Naive thymus-derived CD4-positive, alpha-beta T cell (primary cell): ENCODE measurements around the gene MRPL24. TPM values are rescaled to one million over a fixed set of nuclear protein-coding genes. Genes with fewer than 3 reads are reported as not detected.

Source experiments
- ATAC-seq: fragments of 150-1000 bp; cut with Tn5 transposase; 2 replicates; pipeline ENCODE4 v1.10.0; 2021; ENCODE audit warnings: mild to moderate bottlenecking, moderate library complexity
- CTCF ChIA-PET: fragments of 350-600 bp; sonication (Branson Sonifier 250); formaldehyde crosslinking; loops from one replicate; lab custom pipeline; 2021; ENCODE audit warnings: antibody characterized with exemption; lab: Charles Lee
- POLR2A ChIA-PET: fragments of 350-600 bp; sonication (Branson Sonifier 250); formaldehyde crosslinking; loops from one replicate; lab custom pipeline; 2021; ENCODE audit warnings: antibody characterized with exemption, inconsistent platforms; lab: Charles Lee
- DNase-seq, 9 donors: peaks; one replicate each; pipeline versions ENCODE4 v3.0.0 to v3.0.0-alpha.2; 2020 to 2022; ENCODE audit warnings: mixed read lengths in 1 of 9
- H3K27ac ChIP-seq: one replicate; pipeline ENCODE4 v1.7.0; 2013; ENCODE audit warnings: mild to moderate bottlenecking, low read depth, low read length, moderate library complexity
- H3K27me3 ChIP-seq, 2 donors: one replicate each; pipeline ENCODE4 v1.7.0; 2013; ENCODE audit warnings: low read length in 2 of 2, mild to moderate bottlenecking in 2 of 2, moderate library complexity in 2 of 2; ENCODE audit not compliant: control insufficient read depth in 2 of 2, insufficient read depth in 2 of 2
- H3K36me3 ChIP-seq, 3 experiments: 1 replicate in 2 of 3; 2 replicates in 1 of 3; pipeline ENCODE4 v1.7.0; 2013; ENCODE audit warnings: low read length in 3 of 3, mild to moderate bottlenecking in 3 of 3, moderate library complexity in 1 of 3; ENCODE audit not compliant: insufficient read depth in 3 of 3, control insufficient read depth in 2 of 3
- H3K4me1 ChIP-seq, 2 donors: one replicate each; pipeline ENCODE4 v1.7.0; 2013; ENCODE audit warnings: low read length in 2 of 2, mild to moderate bottlenecking in 2 of 2, moderate library complexity in 1 of 2; ENCODE audit not compliant: control insufficient read depth in 2 of 2, insufficient read depth in 2 of 2
- H3K4me3 ChIP-seq: 2 replicates; pipeline ENCODE4 v1.7.0; 2013; ENCODE audit warnings: mild to moderate bottlenecking, low read length
- H3K9me3 ChIP-seq, 3 experiments: 1 replicate in 2 of 3; 2 replicates in 1 of 3; pipeline ENCODE4 v1.7.0; 2013; ENCODE audit warnings: low read length in 3 of 3; ENCODE audit not compliant: control insufficient read depth in 2 of 3
- H3K27ac Mint-ChIP-seq, 9 donors: one replicate each; pipeline ENCODE4 v1.8.0; 2020 to 2022; ENCODE audit warnings: mixed read lengths in 9 of 9, mild to moderate bottlenecking in 8 of 9, moderate library complexity in 5 of 9, inconsistent platforms in 2 of 9
- H3K27me3 Mint-ChIP-seq, 5 donors: one replicate each; pipeline ENCODE4 v1.8.0; 2021 to 2022; ENCODE audit warnings: mixed read lengths in 5 of 5, mild to moderate bottlenecking in 1 of 5
- H3K36me3 Mint-ChIP-seq, 5 donors: one replicate each; pipeline ENCODE4 v1.8.0; 2020 to 2022; ENCODE audit warnings: mixed read lengths in 5 of 5, mild to moderate bottlenecking in 3 of 5, inconsistent platforms in 1 of 5
- H3K4me1 Mint-ChIP-seq, 7 donors: one replicate each; pipeline ENCODE4 v1.8.0; 2020 to 2022; ENCODE audit warnings: mixed read lengths in 7 of 7, mild to moderate bottlenecking in 3 of 7, inconsistent platforms in 1 of 7
- H3K4me3 Mint-ChIP-seq, 10 donors: one replicate each; pipeline ENCODE4 v1.8.0; 2020 to 2022; ENCODE audit warnings: mild to moderate bottlenecking in 10 of 10, mixed read lengths in 10 of 10, moderate library complexity in 6 of 10, inconsistent platforms in 2 of 10
- H3K9me3 Mint-ChIP-seq, 11 donors: one replicate each; pipeline ENCODE4 v1.8.0; 2020 to 2022; ENCODE audit warnings: mixed read lengths in 11 of 11, mild to moderate bottlenecking in 4 of 11, inconsistent platforms in 1 of 11, moderate library complexity in 1 of 11
- intact Hi-C, 2 donors: fragments of 100-400 bp; cut with micrococcal nuclease; formaldehyde crosslinking; loops; one replicate each; pipeline ENCODE4 v1.15.1; 2023
- polyA plus RNA-seq, 2 donors: library from polyadenylated mRNA; unstranded; fragments of 300-500 nt; fragmentation: Illumina TruSeq; gene quantifications; one replicate each; pipeline ENCODE4 v1.2.3, GENCODE V29; 2021
- total RNA-seq, 6 experiments: library from RNA in 5 of 6; stranded (reverse) in 5 of 6; gene quantifications; 1 replicate in 5 of 6; 2 replicates in 1 of 6; pipeline ENCODE4 v1.2.3 and lab custom pipeline; 2021 to 2026

MRPL24 gene
- total and polyA plus RNA-seq, 7 experiments from 2014 or later = 19.1 to 98.0 (median 49.2) TPM

GRCh38 chr1:156727926-156728598 is 12.8 kb downstream of the MRPL24 start, which contains the start of gene METTL25B:
Gene METTL25B (plus strand): TSS chr1:156728469. CDS start chr1:156729105, 636 bp downstream.
- DNase-seq (peak in 3 of 9 donors; percentile 71 to 83 (median 76)), ATAC-seq (peak; percentile 70)
- H3K27me3 ChIP-seq = no peaks in the 10 kb centered on the region
- H3K36me3 ChIP-seq = peaks cover 9 to 28% (median 12%) of the 10 kb centered on the region in 3 experiments
- CTCF ChIA-PET = interaction anchor here (0.6 to 6.9 kb wide), 14 partner anchors 9 to 237 kb away, joined by 3 to 234 read pairs (median 4); partner anchors contain the start of genes CRABP2, HDGF, INSRR and MRPL24
- Mint-ChIP-seq H3K4me1 (peaks cover 20 to 42% (median 27%) of the 10 kb centered on the region in 7 donors), H3K27ac (peak within 1 kb of the TSS in 4 of 9 donors; percentile 94 to 99 (median 98)), H3K27me3 (no peaks in the 10 kb centered on the region), H3K4me3 (no peak within 1 kb of the TSS), H3K9me3 (no peaks in the 10 kb centered on the region), H3K36me3 (peaks cover 13 to 22% (median 19%) of the 10 kb centered on the region in 5 donors)
- POLR2A ChIA-PET = interaction anchor here (1.1 to 6.0 kb wide), 12 partner anchors 12 to 227 kb away, joined by 3 to 77 read pairs (median 13); partner anchors contain the start of genes HDGF, MEF2D, MRPL24 and PRCC
- intact Hi-C loops = loop anchor here (1.0 to 10.0 kb wide), 12 partner anchors 13 to 393 kb away; partner anchors contain the start of genes CCT3 (in 2 of the 2), HDGF (in 2 of the 2), MRPL24 (in 2 of the 2) and PRCC (in 2 of the 2)
- H3K4me3 ChIP-seq = peak within 1 kb of the TSS; percentile 97
- peak within 1 kb of the TSS; percentile 95 for H3K27ac ChIP-seq
- H3K9me3 ChIP-seq = no peaks in the 10 kb centered on the region
- H3K4me1 ChIP-seq = peaks cover 38 to 40% of the 10 kb centered on the region in 2 donors

- peaks cover 20 to 42% (median 27%) of the 10 kb centered on the region in 7 donors for H3K4me1 Mint-ChIP-seq
- Histone ChIP-seq H3K4me1 (peaks cover 38 to 40% of the 10 kb centered on the region in 2 donors), H3K27ac (peak overlapping the region; percentile 95), H3K4me3 (peak overlapping the region; percentile 97), H3K36me3 (peaks cover 12 to 34% (median 16%) of the 10 kb centered on the region in 3 experiments), H3K9me3 (no peaks in the 10 kb centered on the region), H3K27me3 (no peaks in the 10 kb centered on the region)
- H3K9me3 Mint-ChIP-seq = no peaks in the 10 kb centered on the region
- ATAC-seq = no peak
- POLR2A ChIA-PET = interaction anchor here (0.8 to 6.0 kb wide), 12 partner anchors 13 to 131 kb away, joined by 3 to 77 read pairs (median 13); partner anchors contain the start of genes HDGF, MRPL24 and PRCC
- H3K27ac Mint-ChIP-seq = peak overlapping the region in 4 of 9 donors; percentile 94 to 99 (median 98)
- H3K27me3 Mint-ChIP-seq = no peaks in the 10 kb centered on the region
- DNase-seq = no peak
- intact Hi-C loops = loop anchor here in 1 of 2 donors (2.0 to 10.0 kb wide), 5 partner anchors 21 to 393 kb away; partner anchors contain the start of genes CCT3, MEF2D and TSACC
- CTCF ChIA-PET = interaction anchor here (0.6 to 6.9 kb wide), 16 partner anchors 8 to 237 kb away, joined by 3 to 234 read pairs (median 8); partner anchors contain the start of genes CRABP2, HDGF, INSRR and MRPL24
- H3K4me3 Mint-ChIP-seq = no peak overlapping the region
- peaks cover 10 to 20% (median 15%) of the 10 kb centered on the region in 5 donors for H3K36me3 Mint-ChIP-seq
These were observed 13.4 kb downstream of the MRPL24 start for GRCh38 chr1:156727492-156727891.

GRCh38 chr1:156726549-156727226 is 14.2 kb downstream of the MRPL24 start:
- H3K4me1 ChIP-seq = peaks cover 38 to 40% of the 10 kb centered on the region in 2 donors

GRCh38 chr1:156725683-156726280 is 15.1 kb downstream of the MRPL24 start:
- DNase-seq = peak; percentile 65 to 84 (median 74)
- H3K4me3 ChIP-seq = peak overlapping the region; percentile 97
- Mint-ChIP-seq H3K27ac (no peak overlapping the region), H3K9me3 (no peaks in the 10 kb centered on the region), H3K4me1 (peaks cover 18 to 43% (median 24%) of the 10 kb centered on the region in 7 donors), H3K36me3 (peaks cover 10 to 26% (median 15%) of the 10 kb centered on the region in 5 donors), H3K27me3 (no peaks in the 10 kb centered on the region), H3K4me3 (no peak overlapping the region)
- ChIA-PET CTCF (interaction anchor here (0.8 to 6.9 kb wide), 38 partner anchors 10 to 244 kb away, joined by 3 to 234 read pairs (median 4); partner anchors contain the start of genes CRABP2, HDGF, INSRR and MRPL24), POLR2A (interaction anchor here (0.8 to 6.0 kb wide), 9 partner anchors 15 to 43 kb away, joined by 3 to 77 read pairs (median 21); partner anchors contain the start of genes HDGF, MRPL24 and PRCC)
- H3K4me1 ChIP-seq = peaks cover 38 to 40% of the 10 kb centered on the region in 2 donors
- peak; percentile 47 for ATAC-seq
- H3K27ac ChIP-seq = peak overlapping the region; percentile 95
- intact Hi-C loops = loop anchor here (1.0 to 10.0 kb wide), 12 partner anchors 19 to 391 kb away; partner anchors contain the start of genes NTRK1 (in 2 of the 2), CCT3 (in 1 of the 2), MEF2D (in 1 of the 2) and TSACC (in 1 of the 2)
- no peaks in the 10 kb centered on the region for H3K27me3 ChIP-seq
- no peaks in the 10 kb centered on the region for H3K9me3 ChIP-seq
- H3K36me3 ChIP-seq = peaks cover 16 to 45% (median 18%) of the 10 kb centered on the region in 3 experiments

More at GRCh38 chr1:156726549-156727226, 14.2 kb downstream of the MRPL24 start:
- Mint-ChIP-seq H3K4me1 (peaks cover 20 to 44% (median 27%) of the 10 kb centered on the region in 7 donors), H3K36me3 (peaks cover 10 to 22% (median 15%) of the 10 kb centered on the region in 5 donors), H3K4me3 (no peak overlapping the region), H3K27me3 (no peaks in the 10 kb centered on the region), H3K27ac (peak overlapping the region in 1 of 9 donors; percentile 98), H3K9me3 (no peaks in the 10 kb centered on the region)
- intact Hi-C loops = loop anchor here (1.0 to 10.0 kb wide), 10 partner anchors 20 to 392 kb away; partner anchors contain the start of genes NTRK1 (in 2 of the 2), CCT3 (in 1 of the 2), MEF2D (in 1 of the 2) and TSACC (in 1 of the 2)
- no peaks in the 10 kb centered on the region for H3K9me3 ChIP-seq
- ATAC-seq (no peak), DNase-seq (peak in 6 of 9 donors; percentile 34 to 55 (median 46))
- H3K27ac ChIP-seq = peak overlapping the region; percentile 95
- peak overlapping the region; percentile 97 for H3K4me3 ChIP-seq
- no peaks in the 10 kb centered on the region for H3K27me3 ChIP-seq
- POLR2A ChIA-PET = interaction anchor here (0.8 to 6.0 kb wide), 13 partner anchors 14 to 131 kb away, joined by 3 to 77 read pairs (median 8); partner anchors contain the start of genes HDGF, MRPL24 and PRCC
- CTCF ChIA-PET = interaction anchor here (0.7 to 6.9 kb wide), 37 partner anchors 10 to 243 kb away, joined by 3 to 234 read pairs (median 4); partner anchors contain the start of genes CRABP2, HDGF, INSRR and MRPL24
- peaks cover 13 to 36% (median 16%) of the 10 kb centered on the region in 3 experiments for H3K36me3 ChIP-seq

- Mint-ChIP-seq H3K27me3 (no peaks in the 10 kb centered on the region), H3K36me3 (peaks cover 10 to 32% (median 15%) of the 10 kb centered on the region in 5 donors), H3K4me3 (peak overlapping the region in 1 of 10 donors; percentile 9), H3K27ac (peak overlapping the region in 1 of 9 donors; percentile 46), H3K4me1 (peaks cover 9 to 26% (median 14%) of the 10 kb centered on the region in 7 donors), H3K9me3 (no peaks in the 10 kb centered on the region)
- CTCF ChIA-PET = interaction anchor here (1.0 to 3.4 kb wide), 2 partner anchors 32 to 63 kb away, joined by 3 to 29 read pairs; no protein-coding TSS in a partner anchor
- no peaks in the 10 kb centered on the region for H3K27me3 ChIP-seq
- intact Hi-C loops = loop anchor here in 1 of 2 donors (10.0 kb wide), 2 partner anchors 217 to 387 kb away; partner anchors contain the start of genes CCT3, MEF2D and TSACC
- peaks cover 21 to 23% of the 10 kb centered on the region in 2 donors for H3K4me1 ChIP-seq
- no peak for DNase-seq
- ATAC-seq = no peak
- H3K36me3 ChIP-seq = peaks cover 16 to 50% (median 18%) of the 10 kb centered on the region in 3 experiments
- H3K4me3 ChIP-seq = no peak overlapping the region
- H3K27ac ChIP-seq = no peak overlapping the region
- POLR2A ChIA-PET = no interaction called here
- no peaks in the 10 kb centered on the region for H3K9me3 ChIP-seq
These were observed 19.4 kb downstream of the MRPL24 start for GRCh38 chr1:156721535-156721934.
